ENCODE measurements around the gene CMTM7.
A peak's percentile ranks its signal among the peaks of the same experiment; 100 is the strongest.

The CMTM7 gene

GRCh38 chr3:32421991-32422859 lies 30.6 kb downstream of the CMTM7 start:
- no peak for TF ChIP-seq CTCF (IDR thresholded peaks at IDR 0.05; ENCODE audit: low read depth, low read length, missing control alignments)
- DNase-seq (ENCODE audit: extremely low read depth, low read depth), result peak; percentile 38
- no peak overlapping the region for H3K4me3 ChIP-seq (replicated peaks; ENCODE audit: low read depth, low read length)

DNA sequence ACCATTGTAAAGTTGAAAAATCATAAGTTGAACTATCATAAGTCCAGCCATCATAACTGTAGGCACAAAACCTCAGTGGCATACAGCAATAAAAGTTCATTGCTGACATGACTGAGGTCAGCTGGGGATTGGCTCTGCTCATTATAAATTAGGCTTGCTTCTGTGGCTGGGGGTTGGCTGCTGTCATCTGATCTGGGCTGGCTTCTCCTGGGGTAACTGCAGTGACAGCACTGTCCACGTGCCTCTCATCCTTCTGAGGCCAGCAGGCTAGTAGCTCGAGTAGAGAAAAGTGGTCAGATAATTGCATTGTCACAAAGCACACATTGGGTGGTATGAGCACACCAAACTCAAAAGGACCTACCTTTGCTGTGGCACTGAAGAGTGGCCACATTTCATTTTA lies 31.3 kb downstream of the CMTM7 start:
- no peak for DNase-seq (ENCODE audit: extremely low read depth, low read depth)

GRCh38 chr3:32423534-32423933 lies 31.9 kb downstream of the CMTM7 start:
- H3K4me3 ChIP-seq (replicated peaks; ENCODE audit: low read depth, low read length), result no peak overlapping the region
- DNase-seq (ENCODE audit: extremely low read depth, low read depth), result no peak
- TF ChIP-seq CTCF (IDR thresholded peaks at IDR 0.05; ENCODE audit: low read depth, low read length, missing control alignments), result no peak

More for the DNA sequence above, 31.3 kb downstream of the CMTM7 start:
- no peak overlapping the region for H3K4me3 ChIP-seq (replicated peaks; ENCODE audit: low read depth, low read length)
- TF ChIP-seq CTCF (IDR thresholded peaks at IDR 0.05; ENCODE audit: low read depth, low read length, missing control alignments), result no peak

DNA sequence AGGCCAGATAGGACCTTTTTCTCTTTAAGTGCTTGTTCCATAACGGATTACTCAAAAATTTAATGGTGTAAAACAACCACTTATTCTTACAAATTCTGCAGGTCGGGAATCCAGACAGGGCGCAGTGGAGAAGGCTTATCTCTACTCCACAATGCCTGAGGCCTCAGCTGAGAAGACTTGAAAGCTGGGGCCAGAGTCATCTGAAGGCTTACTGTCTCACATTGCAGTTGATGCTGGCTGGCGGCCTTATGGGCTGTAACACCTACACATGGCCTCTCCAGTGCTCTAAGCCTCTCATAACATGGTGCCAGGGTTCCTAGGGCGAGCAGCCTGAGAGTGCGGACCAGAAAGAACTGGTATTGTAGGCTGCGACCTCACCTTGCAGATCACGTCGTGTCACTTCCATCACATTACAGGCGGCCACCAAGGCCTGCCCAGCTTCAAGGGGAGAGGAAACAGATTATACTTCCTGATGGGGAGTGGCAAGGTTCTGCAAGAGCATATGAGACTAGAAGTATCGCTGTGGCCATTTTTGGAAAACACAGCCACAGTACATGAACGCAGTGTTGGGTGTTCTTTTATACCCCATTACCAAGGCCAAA lies 32.4 kb downstream of the CMTM7 start:
- no peak for DNase-seq (ENCODE audit: extremely low read depth, low read depth)
- no peak for TF ChIP-seq CTCF (IDR thresholded peaks at IDR 0.05; ENCODE audit: low read depth, low read length, missing control alignments)
- no peak overlapping the region for H3K4me3 ChIP-seq (replicated peaks; ENCODE audit: low read depth, low read length)

- H3K4me3 ChIP-seq (replicated peaks; ENCODE audit: low read depth, low read length), result no peak overlapping the region
- no peak for TF ChIP-seq CTCF (IDR thresholded peaks at IDR 0.05; ENCODE audit: low read depth, low read length, missing control alignments)
- no peak for DNase-seq (ENCODE audit: extremely low read depth, low read depth)
Observed at GRCh38 chr3:32424581-32425250, 33.1 kb downstream of the CMTM7 start.

DNA sequence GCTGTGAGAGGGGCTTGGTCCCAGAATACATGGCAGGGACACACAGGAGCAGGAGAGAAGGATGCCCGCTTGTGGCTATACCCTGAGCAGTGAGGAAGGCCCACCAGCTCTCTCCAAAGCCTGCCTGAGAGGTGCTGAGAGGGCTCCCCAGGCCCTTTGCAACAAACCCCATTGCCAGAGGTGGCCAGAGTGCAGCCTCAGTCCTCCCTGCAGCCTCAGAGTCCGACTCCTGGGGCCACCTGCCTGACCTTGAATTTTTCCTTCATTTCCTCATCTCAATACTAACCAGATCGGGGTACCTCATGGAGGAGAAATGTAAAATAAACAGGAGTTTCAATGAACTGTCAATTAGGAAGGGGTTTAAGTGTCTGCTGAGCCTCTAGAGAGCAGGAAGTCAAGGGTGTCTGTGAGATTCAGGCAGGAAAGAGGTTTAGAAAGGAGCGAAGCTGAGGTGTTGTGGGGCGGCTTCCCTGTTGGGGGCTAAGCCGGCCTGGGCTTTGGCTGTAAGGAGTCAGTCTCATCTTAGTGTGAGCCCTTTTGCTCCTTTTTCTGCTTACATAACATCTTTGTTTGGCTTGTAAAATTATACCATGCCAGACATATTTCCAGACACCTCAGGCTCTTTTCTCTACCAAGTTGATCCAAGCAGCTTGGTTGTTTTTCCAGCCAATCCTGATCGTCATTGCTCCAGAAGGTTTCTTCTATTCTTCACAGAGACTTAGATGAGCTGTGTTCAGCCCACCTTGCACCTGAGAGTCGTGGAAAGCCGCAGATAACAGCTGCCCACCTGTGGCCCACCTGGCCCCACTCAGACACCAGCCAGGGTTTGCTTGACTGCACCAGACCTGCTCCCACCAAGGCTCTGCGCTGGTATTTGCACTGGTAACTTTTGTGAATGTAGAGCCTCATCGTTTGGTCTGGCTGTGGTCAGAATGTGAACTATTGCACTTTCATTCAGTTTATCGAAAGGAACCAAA lies 36.7 kb downstream of the CMTM7 start:
- no peak overlapping the region for H3K4me3 ChIP-seq (replicated peaks; ENCODE audit: low read depth, low read length)
- no peak for TF ChIP-seq CTCF (IDR thresholded peaks at IDR 0.05; ENCODE audit: low read depth, low read length, missing control alignments)
- no peak for DNase-seq (ENCODE audit: extremely low read depth, low read depth)

Data from HFF-Myc (cell line).